HG03378 (cell line): ENCODE measurements around the gene TCF7L1.
A peak's percentile ranks its signal among the peaks of the same experiment; 100 is the strongest.

Source experiments
- ATAC-seq: cut with Tn5 transposase; IDR thresholded peaks from one replicate; pipeline ENCODE4 v1.9.1; 2021; ENCODE audit warnings: mild to moderate bottlenecking, moderate library complexity; ENCODE audit not compliant: unreplicated experiment

TCF7L1 gene

GRCh38 chr2:85273738-85274731 lies 140.8 kb downstream of the TCF7L1 start:
- no peak for ATAC-seq

- no peak for ATAC-seq
Measured at GRCh38 chr2:85275984-85276540, 142.9 kb downstream of the TCF7L1 start.

GRCh38 chr2:85276571-85277118 lies 143.5 kb downstream of the TCF7L1 start:
- ATAC-seq: no peak

GRCh38 chr2:85277416-85278158 lies 144.4 kb downstream of the TCF7L1 start:
- no peak for ATAC-seq

GRCh38 chr2:85278361-85278760 lies 145.2 kb downstream of the TCF7L1 start:
- no peak for ATAC-seq

GRCh38 chr2:85281553-85281952 lies 148.4 kb downstream of the TCF7L1 start:
- ATAC-seq: no peak

- no peak for ATAC-seq
Measured at GRCh38 chr2:85282914-85283313, 149.7 kb downstream of the TCF7L1 start.

GRCh38 chr2:85283641-85284040 lies 150.4 kb downstream of the TCF7L1 start:
- ATAC-seq: no peak

- no peak for ATAC-seq
Measured at GRCh38 chr2:85286918-85287317, 153.7 kb downstream of the TCF7L1 start.

GRCh38 chr2:85287721-85288120 lies 154.5 kb downstream of the TCF7L1 start:
- ATAC-seq: no peak

- ATAC-seq: no peak
Measured at GRCh38 chr2:85288244-85288725, 155.1 kb downstream of the TCF7L1 start.

GRCh38 chr2:85291425-85292023 lies 158.3 kb downstream of the TCF7L1 start:
- no peak for ATAC-seq

GRCh38 chr2:85302121-85302520 lies 168.9 kb downstream of the TCF7L1 start:
- ATAC-seq: no peak

GRCh38 chr2:85303780-85304531 lies 170.8 kb downstream of the TCF7L1 start:
- no peak for ATAC-seq

- ATAC-seq: no peak
Measured at GRCh38 chr2:85307527-85307897, 174.3 kb downstream of the TCF7L1 start.

- no peak for ATAC-seq
Measured at GRCh38 chr2:85308201-85308600, 175.0 kb downstream of the TCF7L1 start.

- ATAC-seq: no peak
Measured at GRCh38 chr2:85308896-85309555, 175.8 kb downstream of the TCF7L1 start.

- no peak for ATAC-seq
Measured at GRCh38 chr2:85309699-85310321, 176.6 kb downstream of the TCF7L1 start.

GRCh38 chr2:85310330-85310729 lies 177.1 kb downstream of the TCF7L1 start:
- ATAC-seq: peak; percentile 45
